GM18870 (cell line): ENCODE results near the gene CARD19.

Source experiments
- ATAC-seq: cut with Tn5 transposase; IDR thresholded peaks from one replicate; pipeline ENCODE4 v1.9.1; 2021; ENCODE audit warnings: moderate library complexity; ENCODE audit not compliant: unreplicated experiment

Gene CARD19

DNA sequence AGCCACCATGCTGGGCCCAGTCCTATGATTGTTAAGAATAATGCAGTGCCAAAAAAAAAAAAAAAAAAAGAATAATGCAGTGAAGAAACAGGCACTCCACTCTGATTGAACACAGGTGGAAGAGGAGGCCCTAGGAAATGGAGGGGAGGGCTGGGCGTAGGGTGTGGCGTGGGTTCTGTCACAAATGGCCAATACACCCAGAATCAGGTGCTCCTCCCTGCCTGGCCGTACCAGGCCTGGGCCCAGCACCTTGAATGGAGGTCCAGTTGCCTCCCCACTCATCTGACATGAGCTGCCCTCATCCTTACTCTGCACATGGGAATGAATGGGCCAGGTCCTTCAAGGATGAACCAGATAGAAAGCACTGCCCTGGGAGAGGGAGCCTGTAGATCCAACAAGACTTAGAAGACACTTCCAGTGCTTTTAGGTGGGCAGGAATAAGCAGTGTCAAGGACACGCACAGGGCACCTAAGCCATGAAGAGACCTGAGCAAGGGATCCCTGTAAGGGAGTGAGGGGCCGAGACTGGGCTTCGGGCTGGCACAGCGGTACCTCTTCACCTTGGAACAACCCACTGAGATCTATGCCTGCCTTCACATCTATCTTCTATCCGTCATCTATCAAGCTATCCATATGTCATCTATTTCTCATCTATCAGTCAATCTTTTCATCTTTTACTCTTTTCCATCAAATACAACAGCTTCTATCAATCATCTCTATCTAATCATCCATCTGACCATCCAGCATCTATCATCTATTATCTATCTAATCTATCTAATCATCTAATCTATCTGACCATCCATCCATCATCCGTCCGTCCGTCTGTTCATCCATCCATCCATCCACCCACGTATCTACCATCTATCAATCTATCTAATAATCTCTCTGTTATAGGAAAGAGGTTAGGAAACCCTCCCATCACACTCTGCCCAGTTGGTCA lies 22.2 kb downstream of the CARD19 start:
- ATAC-seq: no peak

DNA sequence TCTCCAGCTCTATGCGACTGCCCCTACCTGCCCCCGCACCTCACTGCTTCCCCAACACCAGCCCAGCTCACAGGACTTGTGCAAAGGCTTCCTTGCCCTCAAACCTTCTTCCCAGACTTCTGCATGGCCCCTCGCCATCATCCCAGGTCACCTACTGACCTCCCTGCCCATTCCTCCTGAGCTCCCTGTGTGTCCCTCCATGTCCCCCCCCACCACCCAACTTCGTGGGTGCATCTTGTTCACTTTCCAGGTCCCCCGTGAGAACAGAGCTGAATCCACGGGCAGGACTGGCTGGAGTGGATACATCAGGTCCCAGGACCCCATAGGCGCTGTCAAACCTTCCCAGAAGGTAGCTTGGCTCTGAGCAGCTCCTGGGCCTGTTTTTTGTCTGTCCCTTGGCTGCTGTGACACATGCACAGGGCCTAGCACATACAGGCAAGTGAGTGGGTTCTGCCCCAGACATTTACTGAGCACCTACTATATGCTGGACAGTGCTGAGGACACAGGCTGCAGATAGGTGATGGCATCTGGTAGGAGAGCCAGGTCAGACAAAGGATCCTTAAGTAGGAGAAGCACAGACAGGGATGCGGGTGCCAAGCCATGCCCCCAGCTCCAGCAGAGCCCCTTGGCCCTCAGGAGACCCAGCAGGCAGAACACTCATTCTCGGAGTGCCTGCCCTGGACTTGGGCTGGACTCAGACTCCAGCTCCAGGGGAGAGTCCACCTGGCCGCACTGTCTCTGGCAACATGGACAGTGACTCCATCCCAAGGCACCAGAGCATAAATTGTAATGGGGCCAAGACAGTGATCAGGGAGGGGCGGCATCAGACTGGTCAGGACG lies 23.1 kb downstream of the CARD19 start:
- ATAC-seq: no peak

DNA sequence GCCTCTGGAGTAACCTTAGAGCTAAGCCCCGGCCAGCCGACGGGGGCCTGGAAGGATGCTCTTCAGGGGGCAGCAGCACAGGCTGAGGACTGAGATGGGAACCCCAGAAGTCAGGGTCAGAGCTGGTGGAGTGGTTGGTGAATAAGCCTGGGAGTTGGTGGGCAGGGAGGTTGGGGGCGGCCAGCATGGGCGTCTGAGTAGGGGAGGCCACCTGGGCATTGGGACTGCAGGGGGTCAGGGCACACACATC lies 23.6 kb downstream of the CARD19 start:
- no peak for ATAC-seq

DNA sequence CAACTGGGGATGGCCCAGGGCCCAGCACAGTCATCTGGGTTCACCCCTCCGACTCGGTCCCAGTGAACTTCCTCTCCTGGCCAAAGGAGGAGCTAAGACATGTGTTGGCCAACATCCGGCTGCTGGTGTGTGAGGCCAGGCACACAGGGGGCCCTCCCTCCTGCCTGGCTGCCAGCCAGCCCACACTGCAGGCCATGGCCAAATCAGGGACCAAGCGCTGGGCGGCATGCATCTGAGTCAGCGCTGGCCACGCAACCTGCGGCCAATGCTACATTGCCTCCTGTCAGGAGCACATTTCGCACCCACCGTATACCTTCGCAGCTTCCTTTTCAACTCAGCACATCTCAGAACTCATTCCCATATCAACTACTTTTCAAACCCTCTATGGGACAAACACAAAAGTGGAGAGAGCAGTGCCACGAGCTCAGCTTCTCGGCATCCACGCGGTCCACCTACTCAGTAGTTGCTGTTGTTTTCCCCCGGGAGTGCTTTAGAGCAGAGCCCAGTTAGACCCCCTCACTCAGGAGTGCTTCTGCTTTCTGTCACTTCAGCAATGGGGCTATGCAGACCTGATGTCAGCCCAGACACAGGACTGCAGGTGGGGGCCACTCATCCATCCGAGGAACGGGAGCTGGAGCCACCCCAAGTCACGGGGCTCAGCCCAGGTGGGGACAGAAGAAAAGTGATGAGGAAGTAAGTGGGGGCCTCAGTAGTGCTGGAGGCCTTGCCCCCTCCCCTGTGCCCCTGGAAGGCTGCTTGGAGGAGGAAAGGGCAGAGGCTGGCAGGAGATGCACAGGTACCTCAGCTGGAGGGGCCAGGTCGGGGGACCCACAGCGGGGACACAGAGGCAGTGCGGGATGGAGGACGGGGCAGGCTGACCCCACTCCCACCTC lies 24.2 kb downstream of the CARD19 start:
- peak; percentile 67 for ATAC-seq

DNA sequence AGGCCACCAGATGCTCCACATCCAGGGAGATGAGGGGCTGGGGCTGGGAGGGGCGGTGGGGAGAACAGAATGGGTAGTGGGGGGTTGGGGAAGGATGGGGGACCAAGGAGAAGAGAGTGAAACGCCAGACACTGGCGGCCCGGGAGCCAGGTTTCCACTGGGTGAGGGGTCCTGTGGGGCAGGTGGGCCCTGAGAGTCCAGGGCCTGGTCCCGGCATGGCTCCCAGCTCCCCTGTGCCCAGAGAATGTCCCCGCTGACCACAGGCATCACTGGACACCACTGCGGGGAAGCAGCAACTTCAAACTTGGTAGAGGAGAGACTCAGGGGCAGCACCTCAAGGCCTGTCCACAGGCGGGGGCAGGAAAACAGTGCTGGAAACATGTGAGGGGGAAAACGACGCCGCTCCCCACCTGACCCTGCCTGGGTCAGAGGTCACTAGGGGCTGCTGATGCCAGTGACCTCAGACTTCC lies 24.9 kb downstream of the CARD19 start:
- ATAC-seq: no peak

DNA sequence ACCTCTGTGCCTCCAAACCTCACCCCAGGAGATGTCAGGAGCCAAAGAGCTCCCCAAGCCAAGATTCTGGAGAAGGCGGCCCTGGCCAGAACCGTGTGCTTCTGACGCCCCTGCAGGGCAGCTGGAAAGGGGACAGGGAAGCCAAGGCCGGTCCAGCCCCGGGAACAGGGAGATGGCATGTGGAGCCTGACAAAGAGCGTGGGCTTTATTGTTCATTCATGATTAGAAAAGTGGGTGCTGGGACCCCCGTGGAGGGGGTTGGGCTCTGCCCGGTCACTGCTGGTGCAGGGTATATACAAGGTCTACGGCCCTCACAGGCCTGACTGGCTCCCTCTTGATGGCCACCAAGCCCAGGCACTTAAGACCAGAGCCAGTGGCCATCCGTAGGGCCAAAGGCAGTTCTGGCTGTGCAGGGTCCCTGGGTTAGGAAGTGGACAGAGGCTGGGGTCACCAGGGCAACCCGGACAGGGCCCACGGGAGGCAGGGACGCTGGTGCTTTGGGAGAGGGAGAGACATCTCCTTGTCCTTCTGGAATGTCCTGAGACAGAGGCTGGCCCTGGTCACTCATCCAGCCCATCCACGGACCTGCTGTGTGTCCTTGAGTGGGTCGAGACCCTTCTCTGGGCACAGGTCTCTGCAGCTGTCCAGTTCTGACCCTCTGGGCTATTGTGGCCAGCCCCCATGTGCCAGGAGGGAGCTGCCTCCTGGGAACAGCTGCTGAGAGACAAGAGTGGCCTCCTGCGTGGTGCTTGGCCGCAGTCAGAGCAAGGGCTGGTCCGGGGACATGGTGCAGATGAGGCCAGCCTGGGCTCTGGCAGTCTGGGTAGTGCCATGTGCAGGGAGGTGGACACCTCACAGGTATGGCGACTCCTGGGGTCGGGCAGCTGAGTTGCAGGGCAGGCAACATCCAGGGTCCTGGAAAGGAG lies 25.6 kb downstream of the CARD19 start:
- no peak for ATAC-seq

DNA sequence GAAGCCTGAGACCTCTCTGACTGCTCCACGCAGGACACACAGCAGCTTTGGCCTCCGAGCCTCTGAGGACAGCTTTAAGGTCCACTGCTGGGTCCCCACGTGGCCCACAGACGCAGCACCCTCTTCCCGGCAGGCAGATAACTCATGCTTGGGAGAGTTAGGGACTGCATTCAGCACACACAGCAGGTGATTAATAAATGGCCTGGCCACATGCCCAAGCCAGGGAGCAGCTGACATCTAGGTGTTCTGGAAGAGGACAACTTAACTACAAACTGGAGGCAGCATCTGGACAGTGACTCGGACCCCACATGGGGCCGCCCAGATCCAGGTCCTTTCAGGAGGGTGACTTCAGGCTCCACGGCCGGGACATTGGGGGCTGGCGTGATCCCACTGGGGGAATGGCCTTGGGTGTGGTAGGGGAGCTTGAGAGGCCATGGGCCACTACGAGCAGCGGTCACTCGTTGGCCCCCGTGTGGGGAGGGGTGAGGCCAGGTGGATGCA lies 26.8 kb downstream of the CARD19 start:
- ATAC-seq: no peak

DNA sequence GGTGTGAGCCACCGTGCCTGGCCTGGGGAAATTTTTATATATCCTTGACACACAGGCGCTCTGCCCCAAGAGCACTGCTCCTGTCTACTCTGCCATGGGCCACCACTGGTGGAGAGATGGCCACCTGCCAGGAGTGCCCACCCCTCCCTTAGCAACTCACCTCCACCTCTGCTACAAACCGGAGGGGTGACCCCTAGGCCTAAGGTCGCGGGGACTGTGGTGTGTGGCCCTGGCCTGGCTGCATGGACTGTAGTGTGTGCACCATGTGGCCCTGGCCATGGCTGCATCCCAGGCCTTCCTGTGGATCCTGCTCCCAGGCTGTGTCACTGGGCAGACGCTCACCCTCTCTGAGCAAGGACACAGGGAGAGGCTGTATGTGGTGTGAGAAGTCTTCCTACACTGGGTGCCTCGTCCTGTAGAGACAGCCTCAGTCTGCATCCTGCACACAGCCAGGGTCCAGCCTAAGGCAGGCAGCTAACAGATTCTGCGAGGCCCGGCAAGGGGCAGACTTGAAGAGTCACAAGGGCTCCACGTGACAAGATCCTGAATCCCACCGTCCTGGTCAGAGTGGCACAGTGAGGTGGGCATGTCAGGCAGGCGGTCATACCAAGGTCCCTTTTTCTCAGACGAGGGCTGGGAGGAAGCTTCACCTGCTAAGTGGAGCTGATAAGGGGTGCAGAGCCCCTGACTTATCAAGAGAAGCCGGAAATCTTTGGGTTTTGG lies 27.7 kb downstream of the CARD19 start:
- no peak for ATAC-seq

DNA sequence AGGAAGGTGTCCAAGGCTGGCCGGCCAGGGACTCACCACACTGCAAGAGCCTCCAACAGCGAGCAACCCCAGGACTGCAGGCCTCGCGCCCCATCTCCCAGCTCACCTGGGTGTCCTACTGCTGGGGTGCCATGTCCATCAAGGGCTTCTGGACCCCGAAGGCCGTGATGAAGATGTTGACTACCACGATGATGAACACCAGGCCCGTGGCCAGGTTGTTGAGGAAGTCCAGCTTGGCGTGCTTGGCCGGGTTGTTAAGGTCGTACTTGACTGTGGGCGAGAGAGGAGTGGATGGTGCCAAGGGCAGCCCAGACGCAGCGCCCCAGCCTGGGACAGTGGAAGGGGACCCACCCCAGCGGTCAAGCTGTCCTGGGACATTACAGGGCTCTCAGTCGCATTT lies 28.8 kb downstream of the CARD19 start:
- no peak for ATAC-seq

DNA sequence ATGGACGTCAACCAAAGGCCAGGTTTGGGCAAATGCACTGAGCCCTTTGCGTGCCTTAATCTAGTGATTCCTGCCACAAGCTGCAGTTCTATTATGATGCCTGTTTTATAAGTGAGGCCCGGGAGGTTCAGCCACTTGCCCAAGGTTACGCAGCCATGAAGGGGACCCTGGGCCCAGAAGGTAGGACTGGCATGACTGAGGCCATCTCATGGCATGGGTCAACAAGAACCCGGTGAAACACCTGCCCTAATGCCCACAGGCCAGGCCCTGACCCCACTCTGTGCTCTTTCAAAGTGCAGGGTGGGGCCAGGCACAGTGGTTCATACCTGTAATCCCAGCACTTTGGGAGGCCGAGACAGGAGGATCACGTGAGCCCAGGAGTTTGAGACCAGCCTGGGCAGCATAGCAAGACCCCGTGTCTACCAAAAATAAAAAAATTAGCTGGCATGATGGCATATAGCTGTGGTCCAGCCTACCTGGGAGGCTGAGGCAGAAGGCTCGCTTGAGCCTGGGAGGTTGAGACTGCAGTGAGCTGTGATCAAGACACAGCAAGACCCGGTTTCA lies 29.4 kb downstream of the CARD19 start:
- ATAC-seq: no peak

DNA sequence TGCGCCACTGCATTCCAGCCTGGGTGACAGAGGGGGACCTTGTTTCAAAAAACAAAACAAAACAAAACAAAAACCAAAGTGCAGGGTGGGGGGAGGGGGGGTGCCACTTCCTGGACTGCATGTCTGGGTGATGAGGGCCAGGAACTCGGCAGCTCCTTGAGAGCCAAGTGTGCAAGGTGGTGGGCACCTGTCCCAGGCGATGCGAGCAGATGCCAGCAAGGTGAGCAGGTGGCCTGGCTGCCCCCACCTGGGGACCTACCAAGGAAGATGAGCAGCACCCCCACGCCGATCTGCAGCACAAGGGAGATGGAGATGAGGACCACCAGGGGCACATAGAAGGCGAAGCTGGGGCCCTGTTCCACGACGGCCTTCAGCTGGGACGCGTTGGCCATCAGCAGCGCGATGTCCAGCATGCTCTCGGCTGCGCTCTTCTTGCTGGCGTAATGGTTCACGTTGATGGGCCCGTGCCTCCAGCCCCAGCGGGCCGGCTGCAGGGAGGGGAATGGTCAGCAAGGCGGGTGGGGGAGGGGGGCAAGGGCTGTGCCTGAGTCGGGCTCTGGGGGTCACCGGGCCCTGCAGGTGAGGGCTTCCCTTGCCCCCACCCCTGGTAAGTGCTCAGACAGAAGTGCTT lies 30.2 kb downstream of the CARD19 start:
- ATAC-seq: no peak

DNA sequence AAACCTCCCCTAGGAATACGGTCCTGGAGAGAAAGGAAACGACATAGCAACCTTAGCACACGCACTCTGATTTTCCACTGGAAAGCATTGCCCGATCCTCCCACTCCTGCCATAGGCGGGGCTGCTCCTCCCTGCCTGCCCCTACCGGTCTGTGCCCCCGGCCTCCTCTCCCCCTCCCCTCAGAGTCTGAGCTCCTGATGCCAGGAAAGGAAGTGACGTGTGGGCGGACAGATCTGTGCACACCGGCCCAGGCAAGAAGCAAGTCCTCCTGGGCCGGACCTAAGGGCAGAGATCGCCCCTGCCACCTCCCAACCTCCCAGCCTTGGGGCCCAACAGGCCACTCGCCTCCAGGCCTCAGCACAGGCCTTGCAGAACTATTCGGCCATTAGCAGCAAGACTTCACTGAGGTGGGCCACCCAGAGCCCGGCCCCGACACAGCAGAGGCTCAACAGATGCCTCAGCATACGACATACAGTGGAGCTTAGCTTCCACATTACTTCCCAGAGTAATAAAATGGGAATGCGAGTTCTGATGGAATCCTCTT lies 30.9 kb downstream of the CARD19 start:
- no peak for ATAC-seq

DNA sequence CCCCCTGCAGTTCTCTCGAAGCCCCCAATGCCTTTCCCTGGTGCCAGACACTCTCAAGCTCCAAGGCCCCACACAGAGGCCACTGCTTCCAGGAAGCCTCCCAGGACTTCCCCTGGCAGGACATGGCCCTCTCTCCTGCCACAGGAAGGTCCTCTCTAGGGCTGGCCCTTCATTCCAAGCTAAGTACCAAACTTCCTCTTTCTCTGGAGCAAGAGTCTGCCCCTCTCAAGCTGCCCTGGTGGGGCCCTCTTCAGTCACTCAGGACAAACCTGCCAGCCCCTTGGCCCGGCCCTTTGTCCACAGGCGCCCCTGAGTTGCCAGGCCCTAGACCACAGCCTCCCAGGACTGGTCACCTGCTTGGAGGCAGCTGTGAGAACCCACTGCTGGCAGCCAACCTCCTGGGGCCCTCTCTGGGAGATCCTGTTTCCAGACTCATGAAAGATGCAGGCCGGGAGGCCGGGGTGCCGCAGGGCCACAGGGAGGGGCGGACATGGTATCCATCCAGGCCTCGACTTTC lies 31.4 kb downstream of the CARD19 start:
- no peak for ATAC-seq

DNA sequence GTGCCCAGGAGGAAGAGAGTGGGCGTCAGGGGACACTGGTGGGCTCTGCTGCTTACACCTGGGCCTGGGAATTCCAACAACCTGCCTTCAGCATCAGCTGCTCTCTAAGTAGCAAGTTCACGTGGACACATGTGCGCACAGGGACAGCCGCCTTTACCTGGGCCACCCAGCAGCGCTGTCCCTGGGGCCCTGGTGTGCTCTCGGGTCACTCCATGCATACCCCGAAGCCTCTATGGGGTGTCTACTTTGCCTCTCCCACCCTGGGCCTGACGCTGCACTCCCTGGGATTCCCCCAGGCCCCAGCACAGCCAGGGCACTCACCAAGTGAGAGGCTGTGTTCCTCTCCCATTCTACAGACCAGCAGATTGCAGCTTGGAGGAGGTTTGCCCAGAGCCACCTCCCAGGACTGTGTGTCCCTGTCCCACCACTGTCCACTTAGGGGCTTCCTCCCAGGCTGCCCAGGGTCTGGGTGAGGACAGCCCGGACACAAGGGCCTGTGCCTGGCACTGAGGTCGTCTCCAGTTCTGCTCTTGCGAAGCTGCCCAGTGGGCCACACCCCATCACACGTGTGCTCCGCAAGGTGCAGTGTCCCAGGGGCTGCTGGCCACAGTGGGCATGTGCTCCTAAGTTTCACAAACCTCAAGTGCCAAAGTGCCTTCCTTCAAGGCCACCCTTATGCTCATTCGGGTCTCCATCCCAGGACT lies 32.1 kb downstream of the CARD19 start:
- no peak for ATAC-seq

DNA sequence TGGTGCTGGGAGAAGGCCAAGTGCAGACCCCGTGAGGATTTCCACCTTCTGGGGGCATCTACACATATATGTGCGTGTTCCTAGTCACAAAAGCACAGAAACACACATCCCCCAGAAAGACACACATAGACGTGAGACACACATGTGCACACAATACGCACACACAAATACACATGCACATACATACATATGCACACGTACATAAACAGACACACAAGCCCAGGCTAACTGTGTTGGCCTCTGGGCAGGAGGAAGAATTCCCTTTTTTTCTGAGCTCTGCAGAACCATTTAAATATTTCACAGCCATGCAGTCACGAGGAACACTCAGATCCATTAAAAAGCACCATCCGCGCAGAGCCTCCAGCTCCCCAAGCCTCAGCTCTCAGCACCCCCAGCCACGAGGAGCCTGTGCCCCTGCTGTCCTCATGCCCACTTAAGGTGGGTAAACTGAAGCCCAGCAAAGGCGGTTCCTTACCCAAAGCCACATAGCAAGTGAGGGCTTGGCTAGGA lies 32.8 kb downstream of the CARD19 start:
- no peak for ATAC-seq

DNA sequence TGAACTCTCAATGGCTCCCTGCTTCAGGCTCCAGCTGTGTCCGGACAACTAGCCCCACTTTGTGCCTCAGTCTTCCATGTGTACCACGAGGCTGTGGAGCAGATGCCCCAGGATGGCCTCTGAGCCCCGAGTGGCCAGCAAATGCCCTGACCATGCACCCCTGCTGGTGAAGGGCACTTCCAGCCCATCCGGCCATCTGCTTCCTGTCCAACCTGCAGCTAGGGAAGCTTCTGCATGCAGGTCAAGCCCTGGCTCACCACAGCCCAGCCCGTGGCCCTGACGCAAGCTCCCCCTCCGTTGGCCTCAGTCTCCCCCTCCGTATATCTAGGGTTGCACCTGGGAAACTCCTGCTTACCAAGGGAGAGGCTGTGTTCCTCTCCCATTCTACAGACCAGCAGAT lies 33.3 kb downstream of the CARD19 start:
- no peak for ATAC-seq
